Stimulated activated CD4-positive, alpha-beta T cell treated with anti-CD3 and anti-CD28 coated beads, Interleukin-12 subunit alpha, Interleukin-12 subunit beta, amount 100 ng/mL, for 4 hours (primary cell): ENCODE results near the gene MOB3A.

Source experiments
- DNase-seq: peaks from one replicate; pipeline ENCODE4 v3.0.0-alpha.2; 2020

The MOB3A gene

GRCh38 chr19:2032296-2032941, 63.7 kb downstream of the MOB3A start:
- peak; percentile 27 for DNase-seq

GRCh38 chr19:2027361-2027760, 68.8 kb downstream of the MOB3A start:
- DNase-seq: no peak

- DNase-seq: no peak
These were observed 69.4 kb downstream of the MOB3A start for GRCh38 chr19:2026770-2027169.

- no peak for DNase-seq
These were observed 73.8 kb downstream of the MOB3A start for GRCh38 chr19:2022289-2022688.

GRCh38 chr19:2021453-2022140, 74.5 kb downstream of the MOB3A start:
- DNase-seq: no peak
